ENCODE data around the gene XXYLT1. TPM values are rescaled to one million over a fixed set of nuclear protein-coding genes. Genes with fewer than 3 reads are reported as not detected.

Gene XXYLT1
- total RNA-seq, 1 experiment from 2014 or later, result 25.5 TPM

DNA sequence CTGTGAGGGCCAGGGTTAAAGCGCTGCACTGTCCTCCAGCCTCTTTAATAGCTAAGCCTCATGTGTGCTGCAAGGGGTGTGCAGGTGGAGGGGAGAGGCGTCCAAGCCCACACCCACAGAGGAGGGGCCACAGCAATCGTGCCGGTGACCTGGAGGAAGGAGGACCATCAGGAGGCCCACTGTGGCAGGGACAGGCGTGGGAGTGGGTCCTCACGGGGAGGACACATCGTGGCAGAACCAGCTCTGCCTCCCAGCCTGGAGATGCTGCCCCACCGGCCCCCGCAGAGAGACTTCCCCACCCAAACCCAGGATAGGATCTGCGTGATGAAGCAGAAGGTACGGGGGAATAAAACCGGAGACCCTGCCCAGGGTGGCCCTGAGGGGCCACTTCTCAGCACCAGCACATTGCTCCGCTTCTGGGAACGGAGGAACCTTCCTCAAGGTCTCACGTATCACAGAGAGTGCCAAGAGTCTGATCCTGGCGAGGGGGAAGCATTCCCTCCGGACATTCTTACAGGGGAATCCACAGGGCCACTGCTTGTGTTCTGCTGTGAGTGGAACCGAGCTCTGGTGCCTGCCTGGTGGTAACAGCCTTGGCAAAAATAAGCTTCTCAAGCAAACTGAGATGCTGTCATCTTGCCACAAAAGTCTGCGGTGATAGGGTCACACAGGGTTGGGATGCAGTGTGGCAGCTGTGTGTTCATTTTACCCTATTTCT is 199.8 kb downstream of the XXYLT1 start:
- no peak overlapping the region for H3K27ac ChIP-seq (ENCODE audit: low read length)
- H3K4me2 ChIP-seq (ENCODE audit: low read length), result no peak overlapping the region
- no peak overlapping the region for H3K4me3 ChIP-seq (ENCODE audit: low read length)
- no peaks in the 10 kb centered on the region for H4K20me1 ChIP-seq (ENCODE audit: low read length)
- H3K79me2 ChIP-seq (ENCODE audit: low read length), result no peaks in the 10 kb centered on the region
- H3K9me3 ChIP-seq (ENCODE audit: low read length), result no peaks in the 10 kb centered on the region
- H3K9me2 ChIP-seq (replicated peaks; ENCODE audit: low read length), result no peaks in the 10 kb centered on the region
- no peak overlapping the region for H3K9ac ChIP-seq (ENCODE audit: low read length)
- TF ChIP-seq EZH2phosphoT487 (IDR thresholded peaks at IDR 0.05; ENCODE audit: borderline replicate concordance, low read length) (no peak), EZH2 (IDR thresholded peaks at IDR 0.05; ENCODE audit: low read length, unreplicated experiment) (no peak), CTCF (conservative IDR thresholded peaks at IDR 0.05; ENCODE audit: low read depth, low read length) (no peak)
- no peak for DNase-seq
- ATAC-seq, result no peak
- BruUV-seq (replicated peaks), result no TSS peak
- intact Hi-C loops (cut with micrococcal nuclease), result no loop called here
- ChIA-PET POLR2A (ENCODE audit: unreplicated experiment) (no interaction called here), CTCF (no interaction called here)
- H3K4me1 ChIP-seq (ENCODE audit: insufficient read depth, low read length), result peaks cover 7% of the 10 kb centered on the region; the same call in 1 of the 2 replicates
- H3K36me3 ChIP-seq (ENCODE audit: low read depth, low read length), result 0 out of 2 replicates have a peak, but pooled peaks cover 5% of the 10 kb centered on the region
- H2AFZ ChIP-seq (ENCODE audit: low read length), result no peak overlapping the region
- no peaks in the 10 kb centered on the region for H3F3A ChIP-seq (ENCODE audit: low read length, unreplicated experiment)
- no peaks in the 10 kb centered on the region for H3K27me3 ChIP-seq (ENCODE audit: low read length)

DNA sequence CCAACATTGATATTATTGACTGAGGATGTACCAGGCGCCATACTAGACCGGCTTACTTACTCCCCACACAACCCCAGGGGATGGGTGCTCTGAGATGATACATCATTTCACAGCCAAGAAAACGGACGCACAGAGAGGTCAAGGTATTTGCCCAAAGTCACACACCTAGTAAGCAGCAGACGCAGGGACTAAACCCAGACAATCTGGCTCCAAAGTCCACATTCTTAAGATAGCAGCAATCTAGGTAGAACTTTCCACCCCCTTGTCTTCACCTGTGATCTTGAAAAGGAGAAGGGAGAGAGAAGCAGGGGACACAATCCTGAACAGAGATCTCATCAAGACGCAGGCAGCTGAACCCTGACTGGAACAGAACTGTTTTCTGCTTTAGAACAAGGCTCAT is 200.6 kb downstream of the XXYLT1 start:
- Histone ChIP-seq H3K9ac (ENCODE audit: low read length) (no peak overlapping the region), H3K27ac (ENCODE audit: low read length) (no peak overlapping the region), H3K4me1 (ENCODE audit: insufficient read depth, low read length) (peaks cover 7% of the 10 kb centered on the region; the same call in 1 of the 2 replicates), H3K27me3 (ENCODE audit: low read length) (no peaks in the 10 kb centered on the region), H3K79me2 (ENCODE audit: low read length) (no peaks in the 10 kb centered on the region), H3K36me3 (ENCODE audit: low read depth, low read length) (0 out of 2 replicates have a peak, but pooled peaks cover 5% of the 10 kb centered on the region), H2AFZ (ENCODE audit: low read length) (no peak overlapping the region), H3K9me3 (ENCODE audit: low read length) (no peaks in the 10 kb centered on the region), H3K4me2 (ENCODE audit: low read length) (no peak overlapping the region), H4K20me1 (ENCODE audit: low read length) (no peaks in the 10 kb centered on the region), H3K4me3 (ENCODE audit: low read length) (no peak overlapping the region), H3F3A (ENCODE audit: low read length, unreplicated experiment) (no peaks in the 10 kb centered on the region), H3K9me2 (replicated peaks; ENCODE audit: low read length) (no peaks in the 10 kb centered on the region)
- DNase-seq, result no peak
- CTCF ChIA-PET, result no interaction called here
- ATAC-seq, result no peak
- BruUV-seq (replicated peaks), result no TSS peak
- POLR2A ChIA-PET (ENCODE audit: unreplicated experiment), result no interaction called here
- TF ChIP-seq EZH2phosphoT487 (IDR thresholded peaks at IDR 0.05; ENCODE audit: borderline replicate concordance, low read length), result no peak
- TF ChIP-seq CTCF (conservative IDR thresholded peaks at IDR 0.05; ENCODE audit: low read depth, low read length), result no peak
- no peak for TF ChIP-seq EZH2 (IDR thresholded peaks at IDR 0.05; ENCODE audit: low read length, unreplicated experiment)
- intact Hi-C loops (cut with micrococcal nuclease), result no loop called here

DNA sequence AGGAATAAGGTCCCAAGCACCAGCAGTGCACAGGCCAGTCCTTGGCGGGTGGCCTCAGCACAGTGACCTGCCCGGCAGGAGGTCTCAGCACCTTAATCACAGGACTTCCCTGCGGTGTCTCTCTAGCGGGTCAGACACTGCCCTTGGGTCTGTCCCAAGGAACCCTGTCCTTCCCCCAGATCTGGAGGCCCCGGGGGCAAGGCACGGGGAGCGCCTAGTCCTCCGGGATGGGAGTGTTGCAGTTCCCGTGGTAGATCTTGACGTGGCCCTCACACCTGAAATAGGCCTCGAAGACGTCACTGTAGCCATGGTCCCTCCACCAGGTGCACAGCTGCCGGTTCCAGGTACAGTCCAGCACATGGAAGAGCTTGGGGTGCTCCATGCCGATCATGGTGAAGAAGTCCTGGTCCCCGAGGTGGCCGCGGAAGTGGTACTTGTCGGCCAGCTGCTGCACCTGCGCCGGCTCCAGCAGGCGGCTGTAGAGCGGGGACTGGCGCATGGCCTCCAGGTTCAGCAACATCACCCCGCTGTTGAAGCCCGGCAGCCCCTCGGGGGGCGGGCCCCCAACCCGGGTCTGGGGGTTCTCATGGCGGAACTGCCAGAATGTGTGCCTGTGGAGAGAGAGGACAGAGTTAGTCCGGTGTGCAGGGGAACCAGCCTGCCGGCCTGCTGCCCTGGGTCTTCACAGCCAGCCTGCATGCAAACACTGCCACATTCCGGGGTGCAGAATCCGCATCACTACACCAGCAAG is 201.3 kb downstream of the XXYLT1 start:
- H3K27me3 ChIP-seq (ENCODE audit: low read length), result no peaks in the 10 kb centered on the region

More for the DNA sequence above, 201.3 kb downstream of the XXYLT1 start:
- no peak overlapping the region for H3K4me3 ChIP-seq (ENCODE audit: low read length)
- no peak overlapping the region for H2AFZ ChIP-seq (ENCODE audit: low read length)
- no TSS peak for BruUV-seq (replicated peaks)
- DNase-seq, result no peak
- no peaks in the 10 kb centered on the region for H3F3A ChIP-seq (ENCODE audit: low read length, unreplicated experiment)
- no peak for ATAC-seq
- no peak overlapping the region for H3K4me2 ChIP-seq (ENCODE audit: low read length)
- TF ChIP-seq EZH2 (IDR thresholded peaks at IDR 0.05; ENCODE audit: low read length, unreplicated experiment), result no peak
- TF ChIP-seq CTCF (conservative IDR thresholded peaks at IDR 0.05; ENCODE audit: low read depth, low read length), result no peak
- TF ChIP-seq EZH2phosphoT487 (IDR thresholded peaks at IDR 0.05; ENCODE audit: borderline replicate concordance, low read length), result no peak
- H3K4me1 ChIP-seq (ENCODE audit: insufficient read depth, low read length), result peaks cover 7% of the 10 kb centered on the region; the same call in 1 of the 2 replicates
- H4K20me1 ChIP-seq (ENCODE audit: low read length), result no peaks in the 10 kb centered on the region
- intact Hi-C loops (cut with micrococcal nuclease), result no loop called here
- no peak overlapping the region for H3K27ac ChIP-seq (ENCODE audit: low read length)
- 0 out of 2 replicates have a peak, but pooled peaks cover 5% of the 10 kb centered on the region for H3K36me3 ChIP-seq (ENCODE audit: low read depth, low read length)
- H3K9ac ChIP-seq (ENCODE audit: low read length), result no peak overlapping the region
- ChIA-PET POLR2A (ENCODE audit: unreplicated experiment) (no interaction called here), CTCF (no interaction called here)
- H3K79me2 ChIP-seq (ENCODE audit: low read length), result no peaks in the 10 kb centered on the region
- H3K9me3 ChIP-seq (ENCODE audit: low read length), result no peaks in the 10 kb centered on the region
- no peaks in the 10 kb centered on the region for H3K9me2 ChIP-seq (replicated peaks; ENCODE audit: low read length)
